Measurements from ENCODE around the gene TXNRD2.

DNA sequence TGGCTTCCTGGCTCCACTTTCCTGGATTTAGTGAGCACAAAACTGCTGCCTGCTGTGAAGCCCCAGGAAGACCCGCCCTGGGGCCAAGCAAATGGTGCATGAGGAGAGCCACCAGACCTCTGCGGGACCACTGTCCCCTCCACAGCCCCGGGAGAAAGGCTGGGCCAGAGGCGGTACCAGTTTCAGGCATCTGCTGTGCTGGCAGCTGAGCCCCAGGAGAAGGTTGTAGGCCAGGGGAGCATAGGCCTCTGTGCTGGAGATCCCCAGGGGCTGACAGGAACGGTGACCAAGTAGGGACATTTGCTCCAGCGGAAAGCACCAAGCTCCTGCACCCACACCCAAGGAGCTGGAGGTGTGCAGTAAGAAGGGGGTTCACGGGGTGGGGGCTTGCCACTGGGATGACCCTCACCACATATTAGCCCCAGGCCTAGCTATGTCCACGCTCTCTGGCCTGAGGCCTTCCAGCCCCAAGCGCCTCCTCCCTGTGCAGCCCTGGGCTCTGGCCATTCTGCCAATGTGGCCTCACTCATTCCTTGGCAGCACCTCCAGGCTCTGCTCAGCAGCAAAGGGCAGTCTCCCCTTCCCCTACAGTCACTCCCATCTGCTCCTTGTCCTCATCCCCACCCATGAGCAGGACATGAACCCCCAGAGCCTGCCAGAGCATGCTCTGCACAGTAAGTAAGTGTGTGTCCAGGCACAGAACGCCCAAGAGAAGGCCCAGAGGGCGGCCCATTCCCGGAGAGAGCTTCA is 24.1 kb downstream of the TXNRD2 start:
- TF ChIP-seq TAF1 (IDR thresholded peaks at IDR 0.05; ENCODE audit: borderline replicate concordance, low read depth, low read length) (no peak), POLR2AphosphoS5 (IDR thresholded peaks at IDR 0.05; ENCODE audit: low read depth, low read length) (no peak)
